Adrenal gland (tissue), 5 donors: Measurements from ENCODE around the gene RPL41.

ENCODE experiments used
- POLR2A ChIP-seq, 2 donors: fragments of 450-650 bp; IDR thresholded peaks; one replicate each; pipeline ENCODE4 v1.6.1; 2017; ENCODE audit warnings: antibody characterized with exemption in 2 of 2, mild to moderate bottlenecking in 2 of 2, moderate library complexity in 1 of 2
- TF ChIP-seq, protein P1 (sequence below), 6 experiments: fragments of 450-650 bp in 4 of 6; fragments of 200-600 bp in 2 of 6; sonication (generic) in 1 of 6; IDR thresholded peaks; 1 replicate in 5 of 6; 2 replicates in 1 of 6; pipeline versions ENCODE4 v1.5.1 to v1.8.0; 2016 to 2021; ENCODE audit warnings: antibody characterized with exemption in 6 of 6, mild to moderate bottlenecking in 2 of 6, moderate library complexity in 1 of 6
- donor health status: DM: no; HTN: no; CAD: no.

DNA sequence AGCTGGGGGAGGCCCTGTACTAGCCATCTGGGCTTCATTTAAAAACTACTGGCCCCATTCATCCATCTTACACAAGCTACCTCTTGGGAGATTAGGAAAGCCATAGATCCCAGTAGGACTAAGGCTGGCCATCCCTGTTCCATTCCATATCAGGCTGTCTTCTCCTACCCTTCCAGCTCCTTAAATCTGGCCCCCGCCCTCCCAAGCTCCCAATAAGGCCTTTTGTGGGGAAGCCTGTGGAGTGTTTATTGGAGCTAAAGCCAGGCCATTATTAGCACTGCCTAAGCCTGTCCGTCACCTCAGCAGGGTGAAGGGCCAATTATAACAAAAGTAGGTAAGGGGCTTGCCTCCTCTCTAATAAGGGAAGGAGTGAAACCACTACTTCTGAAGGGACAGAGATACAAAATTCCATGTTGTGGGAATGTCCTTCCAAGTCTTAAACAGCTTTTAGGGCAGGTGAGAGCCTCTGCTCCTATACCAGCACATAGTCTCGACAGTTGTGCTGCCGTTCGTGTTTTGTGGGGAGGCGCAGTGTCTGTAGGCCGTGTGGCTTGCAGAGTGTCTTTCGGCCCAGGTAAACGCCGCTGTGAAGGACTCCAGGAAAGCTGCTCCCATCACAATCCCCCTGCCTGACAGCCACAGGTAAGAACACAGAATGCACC lies 45.4 kb downstream of the RPL41 start:
- TF ChIP-seq, protein P1, sequence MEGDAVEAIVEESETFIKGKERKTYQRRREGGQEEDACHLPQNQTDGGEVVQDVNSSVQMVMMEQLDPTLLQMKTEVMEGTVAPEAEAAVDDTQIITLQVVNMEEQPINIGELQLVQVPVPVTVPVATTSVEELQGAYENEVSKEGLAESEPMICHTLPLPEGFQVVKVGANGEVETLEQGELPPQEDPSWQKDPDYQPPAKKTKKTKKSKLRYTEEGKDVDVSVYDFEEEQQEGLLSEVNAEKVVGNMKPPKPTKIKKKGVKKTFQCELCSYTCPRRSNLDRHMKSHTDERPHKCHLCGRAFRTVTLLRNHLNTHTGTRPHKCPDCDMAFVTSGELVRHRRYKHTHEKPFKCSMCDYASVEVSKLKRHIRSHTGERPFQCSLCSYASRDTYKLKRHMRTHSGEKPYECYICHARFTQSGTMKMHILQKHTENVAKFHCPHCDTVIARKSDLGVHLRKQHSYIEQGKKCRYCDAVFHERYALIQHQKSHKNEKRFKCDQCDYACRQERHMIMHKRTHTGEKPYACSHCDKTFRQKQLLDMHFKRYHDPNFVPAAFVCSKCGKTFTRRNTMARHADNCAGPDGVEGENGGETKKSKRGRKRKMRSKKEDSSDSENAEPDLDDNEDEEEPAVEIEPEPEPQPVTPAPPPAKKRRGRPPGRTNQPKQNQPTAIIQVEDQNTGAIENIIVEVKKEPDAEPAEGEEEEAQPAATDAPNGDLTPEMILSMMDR (IDR thresholded peaks at IDR 0.05): no peak
- TF ChIP-seq POLR2A (IDR thresholded peaks at IDR 0.05): no peak
